HEK293 (cell line): ENCODE results near the gene MAN1B1.

Source experiments
- MZF1 ChIP-seq: fragments of 450-650 bp; formaldehyde crosslinking; IDR thresholded peaks from 2 replicates; pipeline ENCODE4 v1.5.1; 2017; ENCODE audit warnings: missing biosample characterization, missing genetic modification characterization, borderline replicate concordance
- ZNF121 ChIP-seq: fragments of 450-650 bp; formaldehyde crosslinking; IDR thresholded peaks from 2 replicates; pipeline ENCODE4 v1.5.1; 2016; ENCODE audit warnings: missing biosample characterization, missing genetic modification characterization
- ZNF350 ChIP-seq: fragments of 450-650 bp; formaldehyde crosslinking; IDR thresholded peaks from 2 replicates; pipeline ENCODE4 v1.5.0; 2017; ENCODE audit warnings: missing biosample characterization, mild to moderate bottlenecking, missing genetic modification characterization
- TF ChIP-seq, protein P1 (sequence below): fragments of 450-650 bp; formaldehyde crosslinking; IDR thresholded peaks from 2 replicates; pipeline ENCODE4 v1.5.1; 2016; ENCODE audit warnings: missing biosample characterization, missing genetic modification characterization

DNA sequence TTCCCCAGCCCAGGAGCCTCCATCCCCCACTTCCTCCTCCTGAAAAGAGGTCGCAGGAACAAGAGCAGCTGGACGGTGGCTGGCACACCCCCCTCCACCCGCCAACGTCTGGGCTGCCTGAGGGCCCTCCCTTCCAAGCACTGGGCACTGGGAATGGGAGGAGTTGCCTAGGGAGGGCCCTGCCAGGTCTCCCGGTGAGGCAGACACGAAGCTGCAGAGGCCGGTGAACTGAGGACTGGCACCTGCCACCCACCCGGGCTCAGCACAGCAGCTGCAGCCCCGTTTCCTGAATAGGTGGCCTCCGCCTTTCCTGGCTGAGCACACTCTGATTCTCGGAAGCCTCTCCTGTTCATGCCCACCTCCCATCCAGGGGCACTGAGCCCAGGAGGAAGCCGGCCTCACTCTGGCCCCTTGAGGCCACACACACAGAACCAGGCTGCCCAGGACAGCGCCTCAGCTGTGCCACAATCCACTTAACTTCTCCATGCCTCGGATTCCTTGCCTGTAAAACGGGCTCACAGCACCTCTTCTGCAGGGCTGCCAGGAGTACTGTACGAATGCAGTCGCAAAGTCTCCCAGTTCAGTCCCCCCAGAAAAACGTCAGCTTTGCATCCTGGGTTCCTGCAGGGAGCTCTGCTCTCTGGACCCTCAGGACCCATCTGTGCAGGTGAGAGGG lies 42.1 kb upstream of the MAN1B1 start:
- TF ChIP-seq ZNF350 (tag by site-specific recombination) (no peak), ZNF121 (tag by site-specific recombination) (no peak), MZF1 (tag by site-specific recombination) (no peak)
- TF ChIP-seq, protein P1, sequence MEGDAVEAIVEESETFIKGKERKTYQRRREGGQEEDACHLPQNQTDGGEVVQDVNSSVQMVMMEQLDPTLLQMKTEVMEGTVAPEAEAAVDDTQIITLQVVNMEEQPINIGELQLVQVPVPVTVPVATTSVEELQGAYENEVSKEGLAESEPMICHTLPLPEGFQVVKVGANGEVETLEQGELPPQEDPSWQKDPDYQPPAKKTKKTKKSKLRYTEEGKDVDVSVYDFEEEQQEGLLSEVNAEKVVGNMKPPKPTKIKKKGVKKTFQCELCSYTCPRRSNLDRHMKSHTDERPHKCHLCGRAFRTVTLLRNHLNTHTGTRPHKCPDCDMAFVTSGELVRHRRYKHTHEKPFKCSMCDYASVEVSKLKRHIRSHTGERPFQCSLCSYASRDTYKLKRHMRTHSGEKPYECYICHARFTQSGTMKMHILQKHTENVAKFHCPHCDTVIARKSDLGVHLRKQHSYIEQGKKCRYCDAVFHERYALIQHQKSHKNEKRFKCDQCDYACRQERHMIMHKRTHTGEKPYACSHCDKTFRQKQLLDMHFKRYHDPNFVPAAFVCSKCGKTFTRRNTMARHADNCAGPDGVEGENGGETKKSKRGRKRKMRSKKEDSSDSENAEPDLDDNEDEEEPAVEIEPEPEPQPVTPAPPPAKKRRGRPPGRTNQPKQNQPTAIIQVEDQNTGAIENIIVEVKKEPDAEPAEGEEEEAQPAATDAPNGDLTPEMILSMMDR (tag by site-specific recombination): no peak
